ENCODE data around the gene P2RY2. TPM values are rescaled to one million over a fixed set of nuclear protein-coding genes. Genes with fewer than 3 reads are reported as not detected.

P2RY2 gene
- total and polyA plus RNA-seq, 2 experiments from 2014 or later, result 0.63 to 1.6 TPM

DNA sequence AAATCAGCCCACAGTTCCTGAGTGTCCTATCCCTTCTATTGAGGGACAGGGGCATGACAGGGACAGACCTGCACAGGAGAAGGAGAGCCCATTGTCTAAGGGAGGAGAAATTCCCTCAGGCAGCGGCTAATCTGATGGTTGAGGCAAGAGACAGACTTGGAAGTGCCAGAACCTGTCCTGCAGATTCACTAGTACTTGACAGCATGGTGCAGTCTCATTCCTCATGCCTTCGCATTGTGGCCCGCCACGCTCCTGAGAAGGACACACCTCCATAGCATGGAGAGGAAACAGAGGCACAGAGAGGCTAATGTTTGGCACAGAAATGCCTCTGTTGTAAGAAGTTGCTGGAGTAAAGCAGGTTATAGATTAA lies 57.3 kb downstream of the P2RY2 start:
- H3K4me1 Mint-ChIP-seq, result peaks cover 25% of the 10 kb centered on the region
- Histone ChIP-seq H4K20me1 (replicated peaks; ENCODE audit: insufficient read depth) (no peaks in the 10 kb centered on the region), H3K9me2 (ENCODE audit: insufficient read depth) (no peaks in the 10 kb centered on the region; the same call in 1 of the 2 replicates), H3K27ac (ENCODE audit: low read depth) (no peak overlapping the region), H3K4me1 (ENCODE audit: insufficient read depth) (peaks cover 4% of the 10 kb centered on the region; the same call in 1 of the 2 replicates), H3K27me3 (ENCODE audit: insufficient read depth) (no peaks in the 10 kb centered on the region), H2AFZ (peak overlapping the region; percentile 56; the same call in 1 of the 2 replicates), H3K36me3 (ENCODE audit: insufficient read depth) (no peaks in the 10 kb centered on the region), H3K79me2 (replicated peaks; ENCODE audit: insufficient read depth) (no peaks in the 10 kb centered on the region), H3F3A (replicated peaks; ENCODE audit: low read depth) (no peaks in the 10 kb centered on the region), H3K4me2 (no peak overlapping the region), H3K4me3 (no peak overlapping the region)
- no peaks in the 10 kb centered on the region for H3K9me3 Mint-ChIP-seq
- H3K27me3 Mint-ChIP-seq (ENCODE audit: insufficient read depth, low read depth, poor library complexity), result peaks cover 12% of the 10 kb centered on the region
- H3K36me3 Mint-ChIP-seq (ENCODE audit: low read depth), result no peaks in the 10 kb centered on the region
- ATAC-seq (no peak), DNase-seq (ENCODE audit: low spot score) (no peak)
- H3K4me3 Mint-ChIP-seq, result no peak overlapping the region
- no peak overlapping the region for H3K27ac Mint-ChIP-seq
- TF ChIP-seq, protein P1, sequence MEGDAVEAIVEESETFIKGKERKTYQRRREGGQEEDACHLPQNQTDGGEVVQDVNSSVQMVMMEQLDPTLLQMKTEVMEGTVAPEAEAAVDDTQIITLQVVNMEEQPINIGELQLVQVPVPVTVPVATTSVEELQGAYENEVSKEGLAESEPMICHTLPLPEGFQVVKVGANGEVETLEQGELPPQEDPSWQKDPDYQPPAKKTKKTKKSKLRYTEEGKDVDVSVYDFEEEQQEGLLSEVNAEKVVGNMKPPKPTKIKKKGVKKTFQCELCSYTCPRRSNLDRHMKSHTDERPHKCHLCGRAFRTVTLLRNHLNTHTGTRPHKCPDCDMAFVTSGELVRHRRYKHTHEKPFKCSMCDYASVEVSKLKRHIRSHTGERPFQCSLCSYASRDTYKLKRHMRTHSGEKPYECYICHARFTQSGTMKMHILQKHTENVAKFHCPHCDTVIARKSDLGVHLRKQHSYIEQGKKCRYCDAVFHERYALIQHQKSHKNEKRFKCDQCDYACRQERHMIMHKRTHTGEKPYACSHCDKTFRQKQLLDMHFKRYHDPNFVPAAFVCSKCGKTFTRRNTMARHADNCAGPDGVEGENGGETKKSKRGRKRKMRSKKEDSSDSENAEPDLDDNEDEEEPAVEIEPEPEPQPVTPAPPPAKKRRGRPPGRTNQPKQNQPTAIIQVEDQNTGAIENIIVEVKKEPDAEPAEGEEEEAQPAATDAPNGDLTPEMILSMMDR (conservative IDR thresholded peaks at IDR 0.05; ENCODE audit: low read depth in 2 of 2), result no peak
- TF ChIP-seq EZH2 (IDR thresholded peaks at IDR 0.05; ENCODE audit: low read depth, unreplicated experiment) (no peak), JUNB (IDR thresholded peaks at IDR 0.05; ENCODE audit: unreplicated experiment) (no peak)

- Histone ChIP-seq H3K4me1 (ENCODE audit: insufficient read depth) (0 out of 2 replicates have a peak, but pooled peaks cover 4% of the 10 kb centered on the region), H3K36me3 (ENCODE audit: insufficient read depth) (no peaks in the 10 kb centered on the region), H4K20me1 (replicated peaks; ENCODE audit: insufficient read depth) (no peaks in the 10 kb centered on the region), H2AFZ (no peak overlapping the region), H3K4me2 (no peak overlapping the region), H3K9me2 (ENCODE audit: insufficient read depth) (no peaks in the 10 kb centered on the region; the same call in 1 of the 2 replicates), H3K4me3 (no peak overlapping the region), H3F3A (replicated peaks; ENCODE audit: low read depth) (no peaks in the 10 kb centered on the region), H3K27ac (ENCODE audit: low read depth) (no peak overlapping the region), H3K79me2 (replicated peaks; ENCODE audit: insufficient read depth) (no peaks in the 10 kb centered on the region), H3K27me3 (ENCODE audit: insufficient read depth) (no peaks in the 10 kb centered on the region)
- DNase-seq (ENCODE audit: low spot score), result no peak
- peaks cover 6% of the 10 kb centered on the region for H3K27me3 Mint-ChIP-seq (ENCODE audit: insufficient read depth, low read depth, poor library complexity)
- no peaks in the 10 kb centered on the region for H3K36me3 Mint-ChIP-seq (ENCODE audit: low read depth)
- H3K27ac Mint-ChIP-seq, result no peak overlapping the region
- peaks cover 6% of the 10 kb centered on the region for H3K4me1 Mint-ChIP-seq
- H3K4me3 Mint-ChIP-seq, result no peak overlapping the region
- ATAC-seq, result no peak
- H3K9me3 Mint-ChIP-seq, result no peaks in the 10 kb centered on the region
- TF ChIP-seq REST (IDR thresholded peaks at IDR 0.05; ENCODE audit: unreplicated experiment) (no peak), POLR2AphosphoS5 (IDR thresholded peaks at IDR 0.05; ENCODE audit: low read depth) (no peak), EZH2phosphoT487 (IDR thresholded peaks at IDR 0.05; ENCODE audit: unreplicated experiment) (no peak), STAT1 (IDR thresholded peaks at IDR 0.05; ENCODE audit: unreplicated experiment) (no peak), JUNB (IDR thresholded peaks at IDR 0.05; ENCODE audit: unreplicated experiment) (no peak)
- TF ChIP-seq, protein P1 (conservative IDR thresholded peaks at IDR 0.05; ENCODE audit: low read depth in 2 of 2), result no peak
- TF ChIP-seq, protein P2, sequence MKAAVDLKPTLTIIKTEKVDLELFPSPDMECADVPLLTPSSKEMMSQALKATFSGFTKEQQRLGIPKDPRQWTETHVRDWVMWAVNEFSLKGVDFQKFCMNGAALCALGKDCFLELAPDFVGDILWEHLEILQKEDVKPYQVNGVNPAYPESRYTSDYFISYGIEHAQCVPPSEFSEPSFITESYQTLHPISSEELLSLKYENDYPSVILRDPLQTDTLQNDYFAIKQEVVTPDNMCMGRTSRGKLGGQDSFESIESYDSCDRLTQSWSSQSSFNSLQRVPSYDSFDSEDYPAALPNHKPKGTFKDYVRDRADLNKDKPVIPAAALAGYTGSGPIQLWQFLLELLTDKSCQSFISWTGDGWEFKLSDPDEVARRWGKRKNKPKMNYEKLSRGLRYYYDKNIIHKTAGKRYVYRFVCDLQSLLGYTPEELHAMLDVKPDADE (IDR thresholded peaks at IDR 0.05), result no peak
Measured at GRCh38 chr11:73277467-73277866, 59.4 kb downstream of the P2RY2 start.

Measured in GM23338 (cell line).